Measurements from ENCODE around the gene ZNF202.

- TF ChIP-seq, protein P1, sequence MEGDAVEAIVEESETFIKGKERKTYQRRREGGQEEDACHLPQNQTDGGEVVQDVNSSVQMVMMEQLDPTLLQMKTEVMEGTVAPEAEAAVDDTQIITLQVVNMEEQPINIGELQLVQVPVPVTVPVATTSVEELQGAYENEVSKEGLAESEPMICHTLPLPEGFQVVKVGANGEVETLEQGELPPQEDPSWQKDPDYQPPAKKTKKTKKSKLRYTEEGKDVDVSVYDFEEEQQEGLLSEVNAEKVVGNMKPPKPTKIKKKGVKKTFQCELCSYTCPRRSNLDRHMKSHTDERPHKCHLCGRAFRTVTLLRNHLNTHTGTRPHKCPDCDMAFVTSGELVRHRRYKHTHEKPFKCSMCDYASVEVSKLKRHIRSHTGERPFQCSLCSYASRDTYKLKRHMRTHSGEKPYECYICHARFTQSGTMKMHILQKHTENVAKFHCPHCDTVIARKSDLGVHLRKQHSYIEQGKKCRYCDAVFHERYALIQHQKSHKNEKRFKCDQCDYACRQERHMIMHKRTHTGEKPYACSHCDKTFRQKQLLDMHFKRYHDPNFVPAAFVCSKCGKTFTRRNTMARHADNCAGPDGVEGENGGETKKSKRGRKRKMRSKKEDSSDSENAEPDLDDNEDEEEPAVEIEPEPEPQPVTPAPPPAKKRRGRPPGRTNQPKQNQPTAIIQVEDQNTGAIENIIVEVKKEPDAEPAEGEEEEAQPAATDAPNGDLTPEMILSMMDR (IDR thresholded peaks at IDR 0.05; ENCODE audit: low read length), result no peak
- no peak for TF ChIP-seq EZH2 (IDR thresholded peaks at IDR 0.05; ENCODE audit: borderline replicate concordance, low read length)
Measured at GRCh38 chr11:123681030-123681429, 60.4 kb downstream of the ZNF202 start.
